HG03558 (cell line): ENCODE results near the gene USH2A.
"Not testable (repeated sequence)": the region's sequence is repeated elsewhere in the genome, so short reads cannot be mapped to it uniquely, and the experiment has no call there.

Source experiments
- ATAC-seq: cut with Tn5 transposase; IDR thresholded peaks from one replicate; pipeline ENCODE4 v1.9.1; 2021; ENCODE audit warnings: moderate number of reproducible peaks; ENCODE audit not compliant: unreplicated experiment; ENCODE audit errors: extremely low read depth

USH2A gene

DNA sequence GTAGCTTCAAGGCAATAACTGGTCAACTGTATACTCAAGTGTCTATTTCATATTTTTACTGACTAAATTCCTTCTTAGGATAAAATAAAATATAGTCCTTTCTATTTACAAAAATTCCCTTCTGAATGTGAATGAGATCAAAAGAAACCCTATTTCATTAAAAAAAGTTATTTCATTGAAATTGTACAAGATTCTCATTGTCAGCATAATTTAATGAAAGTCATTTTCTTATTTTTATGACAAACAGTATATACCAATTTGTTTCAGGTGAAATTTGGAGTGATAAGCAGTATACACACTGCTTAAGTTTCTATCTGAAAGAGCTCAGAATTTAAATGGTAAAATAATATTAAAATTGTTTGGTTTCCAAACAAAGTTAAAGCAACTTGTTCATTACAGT, 269.2 kb downstream of the USH2A start:
- no peak for ATAC-seq

- ATAC-seq: no peak
Observed at GRCh38 chr1:216153130-216153529, 270.1 kb downstream of the USH2A start.

DNA sequence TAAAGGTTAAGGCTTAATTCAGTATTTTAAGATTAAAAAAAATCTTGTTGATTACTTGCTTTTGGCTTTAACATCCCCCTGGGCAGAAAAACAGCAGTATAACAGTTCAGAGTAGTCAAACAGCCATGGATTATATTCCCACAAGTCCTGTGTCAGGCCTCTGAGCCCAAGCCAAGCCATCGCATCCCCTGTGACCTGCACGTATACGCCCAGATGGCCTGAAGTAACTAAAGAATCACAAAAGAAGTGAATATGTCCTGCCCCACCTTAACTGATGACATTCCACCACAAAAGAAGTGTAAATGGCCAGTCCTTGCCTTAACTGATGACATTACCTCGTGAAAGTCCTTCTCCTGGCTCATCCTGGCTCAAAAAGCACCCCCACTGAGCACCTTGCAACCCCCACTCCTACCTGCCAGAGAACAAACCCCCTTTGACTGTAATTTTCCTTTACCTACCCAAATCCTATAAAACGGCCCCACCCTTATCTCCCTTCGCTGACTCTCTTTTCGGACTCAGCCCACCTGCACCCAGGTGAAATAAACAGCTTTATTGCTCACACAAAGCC, 277.7 kb downstream of the USH2A start:
- ATAC-seq: not testable (repeated sequence)

GRCh38 chr1:216144661-216145450, 278.4 kb downstream of the USH2A start:
- no peak for ATAC-seq

DNA sequence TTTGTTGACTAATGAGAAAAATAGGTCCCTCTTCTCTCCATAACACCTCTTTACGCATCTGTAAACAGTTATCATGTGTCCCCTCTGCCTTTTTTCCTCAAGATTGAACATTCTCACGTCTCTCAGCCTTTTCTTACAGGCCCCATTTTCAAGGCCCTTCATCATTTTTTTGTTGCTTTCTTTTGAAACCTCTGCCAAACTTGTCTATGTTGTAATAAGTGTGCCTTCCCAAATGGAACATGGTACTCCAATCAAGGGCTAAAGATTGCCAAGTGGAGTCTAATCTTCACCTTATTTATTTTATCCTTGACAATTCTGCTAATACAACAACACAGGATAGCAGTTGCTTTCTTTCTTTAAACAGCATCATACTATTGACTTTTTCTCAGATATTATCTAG, 280.3 kb downstream of the USH2A start:
- ATAC-seq: no peak

GRCh38 chr1:216140730-216141524, 282.3 kb downstream of the USH2A start:
- no peak for ATAC-seq

- no peak for ATAC-seq
Observed at GRCh38 chr1:216124192-216124781, 299.0 kb downstream of the USH2A start.

DNA sequence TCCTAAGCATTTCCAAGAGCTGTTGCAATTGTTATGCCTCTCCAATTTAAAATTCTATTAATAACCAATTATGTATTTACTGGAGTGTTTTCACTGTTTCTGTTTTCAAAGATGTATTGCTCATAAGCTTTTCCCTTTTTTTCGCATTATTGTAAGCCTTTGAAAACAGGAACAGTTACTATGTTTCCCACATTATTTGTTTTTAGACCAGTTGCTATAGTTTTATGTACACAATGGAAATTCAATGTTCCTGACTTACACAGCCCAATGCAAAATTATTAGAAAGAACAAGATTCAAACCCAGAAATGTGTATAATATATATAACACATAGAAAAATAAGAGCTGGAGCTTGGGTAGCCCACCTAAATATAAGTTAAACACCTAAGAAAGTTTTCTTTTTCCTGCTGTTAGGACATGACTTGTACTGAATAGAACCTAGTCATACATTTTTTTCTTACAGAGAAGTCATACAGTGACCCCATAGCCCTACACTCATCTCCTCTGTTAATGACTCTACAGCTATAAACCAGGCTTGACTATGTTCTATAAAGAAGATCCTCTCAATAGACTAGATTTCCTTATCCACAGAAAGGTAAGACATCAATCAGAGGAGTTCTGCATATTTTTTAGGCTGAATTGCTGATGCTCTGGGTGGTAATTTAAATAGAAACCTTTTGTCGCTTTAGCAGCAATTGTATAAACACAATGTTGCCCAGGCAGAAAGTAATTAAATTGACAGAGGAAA, 299.6 kb downstream of the USH2A start:
- ATAC-seq: no peak

GRCh38 chr1:216119600-216119999, 303.6 kb downstream of the USH2A start:
- ATAC-seq: peak; percentile 58

- no peak for ATAC-seq
Observed at GRCh38 chr1:216114180-216114579, 309.1 kb downstream of the USH2A start.

DNA sequence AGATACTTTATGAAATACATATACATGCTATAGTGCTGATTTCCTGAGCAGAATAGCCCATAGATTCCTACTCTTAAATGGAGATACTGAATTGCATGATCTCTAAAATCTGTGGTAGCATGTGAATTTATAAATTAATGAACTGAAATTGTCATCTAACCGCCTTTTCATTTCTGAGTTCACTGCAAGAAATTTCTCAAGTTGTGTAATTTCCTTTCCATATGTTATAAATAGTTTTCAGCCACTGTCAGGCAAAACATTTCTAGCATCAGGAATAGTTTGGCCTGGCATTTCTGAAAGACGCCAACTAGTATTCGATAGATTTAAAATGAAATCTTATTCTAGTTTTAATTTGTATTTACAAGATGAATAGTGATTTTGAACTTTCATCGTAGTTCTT, 310.1 kb downstream of the USH2A start:
- ATAC-seq: no peak

DNA sequence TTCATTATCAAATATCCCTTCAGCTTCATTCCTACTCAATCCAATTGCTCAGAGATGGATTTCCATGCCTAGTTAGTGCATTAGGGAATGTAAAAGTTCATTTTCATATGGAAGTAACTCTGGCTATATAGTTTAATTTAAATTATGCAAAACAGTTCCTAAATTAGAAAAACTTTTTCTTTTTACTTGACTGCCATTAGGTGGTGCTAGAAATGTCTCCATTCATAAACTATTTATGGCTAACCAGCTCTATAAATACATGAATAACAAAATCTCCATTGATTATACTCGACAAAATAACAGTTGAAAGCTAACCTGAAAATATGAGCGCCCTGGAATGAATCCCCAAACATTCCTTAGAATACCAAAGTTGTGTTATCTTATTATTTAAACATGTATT, 311.4 kb downstream of the USH2A start:
- ATAC-seq: no peak

- ATAC-seq: no peak
Observed at GRCh38 chr1:216095400-216095799, 327.8 kb downstream of the USH2A start.

- no peak for ATAC-seq
Observed at GRCh38 chr1:216090556-216090955, 332.7 kb downstream of the USH2A start.

- ATAC-seq: no peak
Observed at GRCh38 chr1:216086678-216087077, 336.6 kb downstream of the USH2A start.

DNA sequence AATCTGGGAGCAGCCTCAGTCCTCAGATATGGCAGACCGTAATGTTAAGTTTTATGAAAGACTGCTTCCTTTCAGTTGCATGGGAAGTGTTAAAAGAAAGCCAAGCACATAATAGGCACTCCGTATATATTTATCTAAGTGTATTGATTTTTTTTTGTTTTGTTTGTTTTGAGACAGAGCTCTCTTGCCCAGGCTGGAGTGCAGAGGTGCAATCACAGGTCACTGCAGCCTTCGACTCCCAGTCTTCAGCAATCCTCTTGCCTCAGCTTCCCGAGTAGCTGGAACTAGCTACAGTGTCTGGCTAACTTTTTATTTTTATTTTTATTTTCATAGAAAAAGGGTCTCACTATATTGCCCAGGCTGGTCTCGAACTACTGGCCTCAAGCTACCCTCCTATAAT, 341.8 kb downstream of the USH2A start:
- no peak for ATAC-seq

GRCh38 chr1:216076751-216077150, 346.5 kb downstream of the USH2A start:
- ATAC-seq: no peak

- no peak for ATAC-seq
Observed at GRCh38 chr1:216075339-216075738, 347.9 kb downstream of the USH2A start.

DNA sequence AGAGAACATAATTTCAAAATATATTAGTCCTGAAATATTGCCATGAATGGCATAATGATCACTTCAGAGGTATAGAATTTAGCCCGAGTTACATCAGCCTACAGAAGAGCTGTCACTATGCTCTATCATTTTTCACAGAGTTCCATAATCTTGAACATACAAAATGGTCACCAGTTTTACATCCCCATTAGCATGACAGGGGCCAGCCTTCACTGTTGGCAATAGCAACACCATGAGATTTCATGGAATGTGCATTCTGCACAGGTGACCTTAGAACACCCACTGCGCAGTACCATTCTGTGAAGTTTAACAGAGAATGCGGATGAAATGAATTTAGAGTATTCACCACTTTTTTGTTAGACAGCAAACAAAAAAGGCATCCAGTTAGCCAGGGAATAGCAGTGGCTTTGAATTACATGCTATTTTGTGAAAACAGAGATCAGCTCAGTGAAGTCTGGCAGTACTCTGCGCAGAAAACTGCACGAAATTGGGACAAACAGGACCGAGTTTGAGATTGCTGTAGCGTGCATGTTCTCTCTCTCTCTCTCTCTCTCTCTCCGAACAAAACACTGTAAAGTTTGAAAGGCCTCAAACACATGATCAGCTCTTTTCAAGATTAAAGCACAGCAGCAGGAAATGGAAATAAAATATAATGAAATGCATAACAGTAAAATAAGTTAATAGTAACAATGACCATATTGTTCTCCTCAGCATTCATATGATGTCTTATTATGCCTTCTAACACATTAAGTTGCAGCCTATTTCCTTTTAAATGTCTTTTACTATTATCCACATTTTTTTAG, 349.3 kb downstream of the USH2A start:
- no peak for ATAC-seq
